HG02763 (cell line): ENCODE data around the gene RFTN2.
"Not testable (repeated sequence)": the region's sequence is repeated elsewhere in the genome, so short reads cannot be mapped to it uniquely, and the experiment has no call there.

Experiments
- ATAC-seq: cut with Tn5 transposase; IDR thresholded peaks from one replicate; pipeline ENCODE4 v1.9.1; 2021; ENCODE audit warnings: mild to moderate bottlenecking, moderate library complexity; ENCODE audit not compliant: unreplicated experiment

RFTN2 gene

GRCh38 chr2:197674591-197674990 lies 796 bp downstream of the RFTN2 start:
- no peak for ATAC-seq

- ATAC-seq = no peak
These were observed 1.3 kb downstream of the RFTN2 start for GRCh38 chr2:197674060-197674459.

- no peak for ATAC-seq
These were observed 1.8 kb downstream of the RFTN2 start for GRCh38 chr2:197673606-197674005.

- ATAC-seq = no peak
These were observed 2.3 kb downstream of the RFTN2 start for GRCh38 chr2:197673106-197673505.

GRCh38 chr2:197672371-197672893 lies 3.0 kb downstream of the RFTN2 start:
- ATAC-seq = no peak

- ATAC-seq = no peak
These were observed 6.3 kb downstream of the RFTN2 start for GRCh38 chr2:197669077-197669476.

GRCh38 chr2:197668296-197668695 lies 7.1 kb downstream of the RFTN2 start:
- ATAC-seq = no peak

GRCh38 chr2:197666277-197666676 lies 9.1 kb downstream of the RFTN2 start:
- no peak for ATAC-seq

- ATAC-seq = no peak
These were observed 13.8 kb downstream of the RFTN2 start for GRCh38 chr2:197661626-197662025.

- ATAC-seq = no peak
These were observed 17.8 kb downstream of the RFTN2 start for GRCh38 chr2:197657562-197657961.

GRCh38 chr2:197647961-197648690 lies 27.3 kb downstream of the RFTN2 start:
- no peak for ATAC-seq

GRCh38 chr2:197641666-197642065 lies 33.7 kb downstream of the RFTN2 start:
- no peak for ATAC-seq

- ATAC-seq = not testable (repeated sequence)
These were observed 34.7 kb downstream of the RFTN2 start for GRCh38 chr2:197640571-197641122.

GRCh38 chr2:197633109-197633657 lies 42.2 kb downstream of the RFTN2 start:
- ATAC-seq = no peak

GRCh38 chr2:197628043-197628500 lies 47.3 kb downstream of the RFTN2 start:
- ATAC-seq = peak; percentile 52

GRCh38 chr2:197626965-197627625 lies 48.3 kb downstream of the RFTN2 start:
- no peak for ATAC-seq

- no peak for ATAC-seq
These were observed 55.3 kb downstream of the RFTN2 start for GRCh38 chr2:197620133-197620532.

GRCh38 chr2:197615016-197615652 lies 60.3 kb downstream of the RFTN2 start:
- no peak for ATAC-seq

GRCh38 chr2:197614532-197614931 lies 60.9 kb downstream of the RFTN2 start:
- ATAC-seq = no peak

GRCh38 chr2:197613509-197613987 lies 61.8 kb downstream of the RFTN2 start:
- ATAC-seq = no peak

GRCh38 chr2:197606180-197606579 lies 69.2 kb downstream of the RFTN2 start:
- peak; percentile 81 for ATAC-seq
